PC-3 (cell line): ENCODE results near the gene OTX1. TPM values are rescaled to one million over a fixed set of nuclear protein-coding genes. Genes with fewer than 3 reads are reported as not detected.

ENCODE experiments used
- ATAC-seq: fragments of 200-7000 bp; cut with Tn5 transposase; 2 replicates; pipeline ENCODE4 v1.9.1; 2020; ENCODE audit warnings: mild to moderate bottlenecking, moderate library complexity
- BruUV-seq: library from RNA; stranded (reverse); fragments of 400-500 nt; replicated peaks from 2 replicates; lab custom pipeline; 2021; lab: Mats Ljungman, UMichigan
- CTCF ChIA-PET: fragments of 300-600 bp; sonication (Branson Sonifier 250); formaldehyde crosslinking; loops from one replicate; lab custom pipeline; 2022; ENCODE audit warnings: antibody characterized with exemption; lab: Charles Lee
- POLR2A ChIA-PET: fragments of 300-600 bp; sonication (Branson Sonifier 250); formaldehyde crosslinking; loops from one replicate; lab custom pipeline; 2022; ENCODE audit warnings: antibody characterized with exemption; ENCODE audit not compliant: unreplicated experiment; lab: Charles Lee
- DNase-seq: peaks from one replicate; pipeline ENCODE4 v3.0.0-alpha.2; 2015
- H2AFZ ChIP-seq: fragments of 300-600 bp; sonication (generic); 2 replicates; pipeline ENCODE4 v1.6.0; 2016; ENCODE audit warnings: antibody characterized with exemption, low read length
- H3F3A ChIP-seq: fragments of 300-600 bp; sonication (generic); one replicate; pipeline ENCODE4 v1.6.0; 2017; ENCODE audit warnings: antibody characterized with exemption, low read length, control low read depth, mild to moderate bottlenecking; ENCODE audit not compliant: unreplicated experiment
- H3K27ac ChIP-seq: fragments of 300-600 bp; sonication (generic); 2 replicates; pipeline ENCODE4 v1.5.1; 2016; ENCODE audit warnings: mild to moderate bottlenecking, low read length
- H3K27me3 ChIP-seq: fragments of 300-600 bp; sonication (generic); 2 replicates; pipeline ENCODE4 v1.6.1; 2016; ENCODE audit warnings: low read length, mixed read lengths
- H3K36me3 ChIP-seq: fragments of 300-600 bp; sonication (generic); 2 replicates; pipeline ENCODE4 v1.6.1; 2016; ENCODE audit warnings: low read depth, mixed run types, low read length, mixed read lengths
- H3K4me1 ChIP-seq: fragments of 300-600 bp; sonication (generic); 2 replicates; pipeline ENCODE4 v1.5.1; 2016; ENCODE audit warnings: low read length; ENCODE audit not compliant: insufficient read depth
- H3K4me2 ChIP-seq: fragments of 300-600 bp; sonication (generic); 2 replicates; pipeline ENCODE4 v1.6.0; 2016; ENCODE audit warnings: low read length
- H3K4me3 ChIP-seq: fragments of 300-600 bp; sonication (generic); 2 replicates; pipeline ENCODE4 v1.5.1; 2016; ENCODE audit warnings: mild to moderate bottlenecking, low read length, mixed read lengths
- H3K79me2 ChIP-seq: fragments of 300-600 bp; sonication (generic); 2 replicates; pipeline ENCODE4 v1.6.1; 2017; ENCODE audit warnings: low read length, mixed read lengths
- H3K9ac ChIP-seq: fragments of 300-600 bp; sonication (generic); 2 replicates; pipeline ENCODE4 v1.6.0; 2016; ENCODE audit warnings: mild to moderate bottlenecking, low read length
- H3K9me2 ChIP-seq: fragments of 300-600 bp; sonication (generic); replicated peaks from 2 replicates; pipeline ENCODE4 v1.6.1; 2016; ENCODE audit warnings: mixed run types, low read length, mixed read lengths
- H3K9me3 ChIP-seq: fragments of 300-600 bp; sonication (generic); 2 replicates; pipeline ENCODE4 v1.6.1; 2016; ENCODE audit warnings: low read length, mixed read lengths
- H4K20me1 ChIP-seq: fragments of 300-600 bp; sonication (generic); 2 replicates; pipeline ENCODE4 v1.6.1; 2016; ENCODE audit warnings: low read length, mixed read lengths
- EZH2 ChIP-seq: fragments of 300-600 bp; sonication (generic); IDR thresholded peaks from one replicate; pipeline ENCODE4 v1.6.1; 2017; ENCODE audit warnings: antibody characterized with exemption, mild to moderate bottlenecking, low read length; ENCODE audit not compliant: unreplicated experiment
- EZH2phosphoT487 ChIP-seq: fragments of 300-600 bp; sonication (generic); IDR thresholded peaks from 2 replicates; pipeline ENCODE4 v1.6.1; 2018; ENCODE audit warnings: mild to moderate bottlenecking, antibody characterized with exemption, low read length, borderline replicate concordance
- intact Hi-C: fragments of 100-400 bp; cut with micrococcal nuclease; formaldehyde crosslinking; loops from 2 replicates; pipeline ENCODE4 v1.9.0; 2023
- total RNA-seq: library from RNA; depleted of rRNA; stranded (reverse); fragments of >200 nt; gene quantifications from 2 replicates; pipeline ENCODE4 v1.2.3, GENCODE V29; 2014
- TF ChIP-seq, protein P1 (sequence below): fragments of 300-600 bp; sonication (generic); conservative IDR thresholded peaks from 2 replicates; pipeline ENCODE4 v1.5.1; 2017; ENCODE audit warnings: antibody characterized with exemption, low read depth, mild to moderate bottlenecking, low read length

The OTX1 gene
- total RNA-seq, 1 experiment from 2014 or later, result 2.3 TPM

DNA sequence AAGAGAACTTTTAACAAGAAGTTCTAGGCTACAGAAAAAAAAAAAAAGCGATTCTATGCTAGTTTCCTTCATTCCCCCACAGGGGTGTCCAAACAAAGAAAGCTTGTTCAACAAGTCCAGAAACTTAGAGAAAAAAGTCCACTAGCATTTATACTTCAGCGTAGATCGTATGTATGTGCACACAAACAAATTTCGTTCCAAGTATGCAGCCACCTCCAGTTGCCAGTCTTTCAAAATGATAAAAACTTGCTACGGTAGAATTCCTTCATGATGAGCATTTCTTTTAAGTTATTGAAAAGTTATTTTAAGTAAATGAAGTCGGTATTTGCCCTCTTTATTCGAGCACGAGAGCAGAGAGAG lies 3.7 kb upstream of the OTX1 start:
- Histone ChIP-seq H3K9me3 (no peaks in the 10 kb centered on the region), H3K9ac (no peak overlapping the region)

DNA sequence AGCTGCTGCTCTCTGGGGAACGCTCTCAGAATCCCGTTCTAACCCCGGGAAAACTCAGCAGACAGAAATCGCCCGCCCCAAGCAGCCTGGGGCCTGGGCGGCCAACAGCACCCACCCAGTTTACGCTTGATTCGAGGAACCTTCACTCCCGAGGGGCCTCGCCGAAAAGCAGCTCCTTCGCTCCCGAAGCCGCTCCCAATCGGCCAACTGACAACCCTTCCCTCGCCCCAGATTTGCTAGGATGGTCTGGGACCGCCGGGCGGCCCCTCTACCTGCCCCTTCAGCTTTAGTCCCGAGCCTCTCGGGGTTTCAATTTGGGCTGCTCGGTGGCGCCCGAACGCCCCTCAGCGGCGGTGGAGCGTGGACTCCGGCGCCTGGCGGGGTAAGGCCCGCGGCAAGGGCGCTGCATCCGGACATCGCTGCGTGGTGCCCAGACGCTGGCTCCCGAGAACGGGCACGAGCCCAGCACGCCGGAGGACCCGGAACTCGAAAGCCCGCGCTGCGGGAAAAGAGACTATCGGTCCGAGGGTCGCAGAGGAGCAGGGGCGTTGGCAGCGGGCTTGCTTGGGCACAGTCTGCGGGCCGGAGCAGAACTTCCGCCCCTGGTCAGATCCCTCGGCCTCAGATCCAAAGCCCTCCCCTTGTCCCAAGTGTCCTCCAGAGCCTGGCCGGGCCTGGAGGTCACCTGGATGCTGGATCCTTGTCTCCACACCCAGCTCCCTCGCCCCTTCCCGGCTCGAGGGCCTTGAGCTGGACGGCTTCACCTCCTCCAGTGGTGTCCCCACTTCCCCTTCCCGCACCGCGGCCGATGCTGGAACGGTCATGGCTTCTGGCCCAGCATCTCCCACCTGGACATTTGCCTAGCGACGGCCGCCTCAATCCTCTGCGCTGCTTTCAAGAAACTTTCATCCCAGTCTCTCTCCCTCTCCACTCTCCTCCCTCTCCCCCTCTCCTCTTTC lies 3.0 kb upstream of the OTX1 start:
- H3K9ac ChIP-seq, result no peak overlapping the region
- CTCF ChIA-PET, result no interaction called here

More for the DNA sequence above, 3.7 kb upstream of the OTX1 start:
- no peak for ATAC-seq
- H3K36me3 ChIP-seq, result no peaks in the 10 kb centered on the region
- H2AFZ ChIP-seq, result no peak overlapping the region
- no peaks in the 10 kb centered on the region for H4K20me1 ChIP-seq
- intact Hi-C loops, result no loop called here
- H3K4me3 ChIP-seq, result no peak overlapping the region
- no peak for DNase-seq
- H3K27me3 ChIP-seq, result no peaks in the 10 kb centered on the region
- H3K9me2 ChIP-seq, result no peaks in the 10 kb centered on the region
- no peak overlapping the region for H3K27ac ChIP-seq
- no peak overlapping the region for H3K4me2 ChIP-seq
- POLR2A ChIA-PET, result interaction anchor here (0.6 kb wide), 1 partner anchor 541 kb away, joined by 3 read pairs; no protein-coding TSS in a partner anchor
- peaks cover 12% of the 10 kb centered on the region for H3K79me2 ChIP-seq
- no TSS peak for BruUV-seq
- no peak for TF ChIP-seq EZH2
- no peak for TF ChIP-seq EZH2phosphoT487
- TF ChIP-seq, protein P1, sequence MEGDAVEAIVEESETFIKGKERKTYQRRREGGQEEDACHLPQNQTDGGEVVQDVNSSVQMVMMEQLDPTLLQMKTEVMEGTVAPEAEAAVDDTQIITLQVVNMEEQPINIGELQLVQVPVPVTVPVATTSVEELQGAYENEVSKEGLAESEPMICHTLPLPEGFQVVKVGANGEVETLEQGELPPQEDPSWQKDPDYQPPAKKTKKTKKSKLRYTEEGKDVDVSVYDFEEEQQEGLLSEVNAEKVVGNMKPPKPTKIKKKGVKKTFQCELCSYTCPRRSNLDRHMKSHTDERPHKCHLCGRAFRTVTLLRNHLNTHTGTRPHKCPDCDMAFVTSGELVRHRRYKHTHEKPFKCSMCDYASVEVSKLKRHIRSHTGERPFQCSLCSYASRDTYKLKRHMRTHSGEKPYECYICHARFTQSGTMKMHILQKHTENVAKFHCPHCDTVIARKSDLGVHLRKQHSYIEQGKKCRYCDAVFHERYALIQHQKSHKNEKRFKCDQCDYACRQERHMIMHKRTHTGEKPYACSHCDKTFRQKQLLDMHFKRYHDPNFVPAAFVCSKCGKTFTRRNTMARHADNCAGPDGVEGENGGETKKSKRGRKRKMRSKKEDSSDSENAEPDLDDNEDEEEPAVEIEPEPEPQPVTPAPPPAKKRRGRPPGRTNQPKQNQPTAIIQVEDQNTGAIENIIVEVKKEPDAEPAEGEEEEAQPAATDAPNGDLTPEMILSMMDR, result no peak
- CTCF ChIA-PET, result no interaction called here
- no peaks in the 10 kb centered on the region for H3F3A ChIP-seq
- peaks cover 11% of the 10 kb centered on the region; the same call in 1 of the 2 replicates for H3K4me1 ChIP-seq

More for the DNA sequence above, 3.0 kb upstream of the OTX1 start:
- H3K36me3 ChIP-seq, result no peaks in the 10 kb centered on the region
- TF ChIP-seq EZH2phosphoT487 (no peak), EZH2 (no peak)
- TF ChIP-seq, protein P1, result no peak
- no peak for DNase-seq
- no peaks in the 10 kb centered on the region for H3F3A ChIP-seq
- peaks cover 13% of the 10 kb centered on the region for H3K79me2 ChIP-seq
- POLR2A ChIA-PET, result no interaction called here
- H3K4me3 ChIP-seq, result no peak overlapping the region
- no peaks in the 10 kb centered on the region for H3K9me2 ChIP-seq
- no peak for ATAC-seq
- H3K4me1 ChIP-seq, result peaks cover 11% of the 10 kb centered on the region; the same call in 1 of the 2 replicates
- BruUV-seq, result no TSS peak
- H2AFZ ChIP-seq, result no peak overlapping the region
- H4K20me1 ChIP-seq, result no peaks in the 10 kb centered on the region
- H3K4me2 ChIP-seq, result no peak overlapping the region
- no peaks in the 10 kb centered on the region for H3K27me3 ChIP-seq
- no peak overlapping the region for H3K27ac ChIP-seq
- intact Hi-C loops, result no loop called here
- no peaks in the 10 kb centered on the region for H3K9me3 ChIP-seq
